Endodermal cell (in vitro differentiated cells): ENCODE measurements around the gene RAB37. TPM values are rescaled to one million over a fixed set of nuclear protein-coding genes. Genes with fewer than 3 reads are reported as not detected.

Experiments used
- DNase-seq: peaks from one replicate; pipeline ENCODE4 v3.0.0-alpha.2; 2017
- H3K27ac ChIP-seq: 2 replicates; pipeline ENCODE4 v1.5.1; 2013; ENCODE audit warnings: mild to moderate bottlenecking, low read depth, low read length, moderate library complexity
- H3K27me3 ChIP-seq: 2 replicates; pipeline ENCODE4 v1.6.1; 2013; ENCODE audit warnings: mild to moderate bottlenecking, low read length, moderate library complexity; ENCODE audit not compliant: insufficient read depth, control insufficient read depth, poor library complexity, severe bottlenecking
- H3K36me3 ChIP-seq: 2 replicates; pipeline ENCODE4 v1.7.0; 2013; ENCODE audit warnings: mild to moderate bottlenecking, low read length, moderate library complexity; ENCODE audit not compliant: control insufficient read depth, insufficient read depth
- H3K4me1 ChIP-seq: one replicate; pipeline ENCODE4 v1.7.0; 2013; ENCODE audit warnings: low read length; ENCODE audit not compliant: control insufficient read depth, insufficient read depth
- H3K4me3 ChIP-seq: 2 replicates; pipeline ENCODE4 v1.5.1; 2013; ENCODE audit warnings: mild to moderate bottlenecking, low read length, moderate library complexity
- H3K9ac ChIP-seq: 2 replicates; pipeline ENCODE4 v1.6.1; 2013; ENCODE audit warnings: mild to moderate bottlenecking, low read length, moderate library complexity; ENCODE audit not compliant: poor library complexity, severe bottlenecking; ENCODE audit errors: extremely low read depth
- H3K9me3 ChIP-seq: 2 replicates; pipeline ENCODE4 v1.6.1; 2013; ENCODE audit warnings: mild to moderate bottlenecking, low read length, moderate library complexity; ENCODE audit not compliant: control insufficient read depth
- H3K27ac Mint-ChIP-seq: 2 replicates; pipeline ENCODE4 v1.8.0; 2020; ENCODE audit warnings: mixed read lengths
- H3K27me3 Mint-ChIP-seq: 2 replicates; pipeline ENCODE4 v1.8.0; 2021; ENCODE audit warnings: mild to moderate bottlenecking, mixed read lengths; ENCODE audit not compliant: insufficient read depth
- H3K36me3 Mint-ChIP-seq: 2 replicates; pipeline ENCODE4 v1.8.0; 2020; ENCODE audit warnings: low read depth, mixed read lengths
- H3K4me1 Mint-ChIP-seq: 2 replicates; pipeline ENCODE4 v1.8.0; 2020; ENCODE audit warnings: mixed read lengths
- H3K4me3 Mint-ChIP-seq: 2 replicates; pipeline ENCODE4 v1.8.0; 2020; ENCODE audit warnings: mild to moderate bottlenecking, moderate library complexity, mixed read lengths
- H3K9me3 Mint-ChIP-seq: 2 replicates; pipeline ENCODE4 v1.8.0; 2020; ENCODE audit warnings: mild to moderate bottlenecking, mixed read lengths
- WGBS, 2 experiments: methylation state at CpG; one replicate each; pipeline versions ENCODE4 v1.1.5 to v1.1.7; 2013; ENCODE audit warnings: missing lambda C conversion rate in 2 of 2, mixed read lengths in 1 of 2; ENCODE audit not compliant: insufficient coverage in 1 of 2, insufficient read length in 1 of 2; 5-methylcytosine and 5-hydroxymethylcytosine counted together
- total RNA-seq, 2 donors: library from RNA; stranded (reverse); fragmentation: NEBNext Ultra II Directional in 1 of 2; extraction: Animal tissue kit (Norgen Biotek cat#: 25700) in 1 of 2; gene quantifications; 2 replicates in 1 of 2; 3 replicates in 1 of 2; pipeline ENCODE4 v1.2.1, GENCODE V29; 2021
- TF ChIP-seq, protein P1 (sequence below): fragments of 200-600 bp; sonication (generic); conservative IDR thresholded peaks from 2 replicates; pipeline ENCODE4 v1.5.0; 2021; ENCODE audit warnings: antibody characterized with exemption, mild to moderate bottlenecking

RAB37 gene
- total RNA-seq, 2 donors from 2014 or later, result 6.8 to 8.4 TPM

DNA sequence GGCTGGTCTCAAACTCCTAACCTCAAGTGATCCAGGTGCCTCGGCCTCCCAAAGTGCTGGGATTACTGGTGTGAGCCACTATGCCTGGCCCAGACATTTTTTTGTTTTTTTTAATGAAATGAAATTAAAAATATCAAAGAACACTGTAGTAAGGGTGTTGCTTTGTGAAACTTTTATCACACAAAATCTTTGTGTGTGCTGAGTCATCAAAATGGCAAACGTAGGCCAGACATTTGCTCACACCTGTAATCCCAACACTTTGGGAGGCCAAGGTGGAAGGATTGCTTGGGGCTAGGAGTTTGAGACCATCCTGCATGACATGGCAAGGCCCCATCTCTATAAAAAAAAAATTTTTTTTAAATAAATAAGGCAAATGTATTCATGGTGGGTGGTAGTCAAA, 29.4 kb downstream of the RAB37 start:
- TF ChIP-seq, protein P1, sequence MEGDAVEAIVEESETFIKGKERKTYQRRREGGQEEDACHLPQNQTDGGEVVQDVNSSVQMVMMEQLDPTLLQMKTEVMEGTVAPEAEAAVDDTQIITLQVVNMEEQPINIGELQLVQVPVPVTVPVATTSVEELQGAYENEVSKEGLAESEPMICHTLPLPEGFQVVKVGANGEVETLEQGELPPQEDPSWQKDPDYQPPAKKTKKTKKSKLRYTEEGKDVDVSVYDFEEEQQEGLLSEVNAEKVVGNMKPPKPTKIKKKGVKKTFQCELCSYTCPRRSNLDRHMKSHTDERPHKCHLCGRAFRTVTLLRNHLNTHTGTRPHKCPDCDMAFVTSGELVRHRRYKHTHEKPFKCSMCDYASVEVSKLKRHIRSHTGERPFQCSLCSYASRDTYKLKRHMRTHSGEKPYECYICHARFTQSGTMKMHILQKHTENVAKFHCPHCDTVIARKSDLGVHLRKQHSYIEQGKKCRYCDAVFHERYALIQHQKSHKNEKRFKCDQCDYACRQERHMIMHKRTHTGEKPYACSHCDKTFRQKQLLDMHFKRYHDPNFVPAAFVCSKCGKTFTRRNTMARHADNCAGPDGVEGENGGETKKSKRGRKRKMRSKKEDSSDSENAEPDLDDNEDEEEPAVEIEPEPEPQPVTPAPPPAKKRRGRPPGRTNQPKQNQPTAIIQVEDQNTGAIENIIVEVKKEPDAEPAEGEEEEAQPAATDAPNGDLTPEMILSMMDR, result no peak
- no peak for DNase-seq
- Histone ChIP-seq H3K27me3 (no peaks in the 10 kb centered on the region), H3K4me3 (no peak overlapping the region), H3K9ac (no peak overlapping the region), H3K36me3 (peaks cover 77% of the 10 kb centered on the region), H3K27ac (no peak overlapping the region), H3K9me3 (no peaks in the 10 kb centered on the region), H3K4me1 (no peaks in the 10 kb centered on the region)
- H3K27ac Mint-ChIP-seq, result no peak overlapping the region
- H3K4me3 Mint-ChIP-seq, result no peak overlapping the region
- WGBS, 2 experiments, result 79 to 92% methylated on average over 2 of the region's 2 CpGs
- peaks cover 9% of the 10 kb centered on the region for H3K4me1 Mint-ChIP-seq
- H3K9me3 Mint-ChIP-seq, result no peaks in the 10 kb centered on the region
- H3K27me3 Mint-ChIP-seq, result no peaks in the 10 kb centered on the region
- H3K36me3 Mint-ChIP-seq, result peaks cover 39% of the 10 kb centered on the region

DNA sequence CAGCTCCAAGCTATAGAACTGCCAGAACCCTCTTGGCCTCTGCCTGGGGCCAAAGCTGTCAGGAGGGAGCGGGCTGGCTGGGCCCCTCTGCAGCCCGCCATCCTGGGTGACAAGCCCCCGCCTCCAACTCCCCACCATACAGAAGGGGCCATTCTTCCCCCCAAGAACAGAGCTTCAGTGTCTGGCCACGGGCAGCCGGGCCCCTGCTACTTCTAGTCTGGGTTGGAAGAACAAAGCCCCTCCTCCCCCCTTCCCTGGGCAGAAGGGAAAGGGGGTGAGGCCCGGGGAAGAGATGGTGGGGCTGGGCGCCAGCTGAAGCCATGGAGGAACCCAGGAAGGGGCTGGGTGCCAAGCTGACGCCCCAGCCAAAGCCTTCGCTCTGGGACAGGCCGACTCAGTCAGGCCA, 30.1 kb downstream of the RAB37 start:
- Mint-ChIP-seq H3K9me3 (no peaks in the 10 kb centered on the region), H3K27ac (no peak overlapping the region), H3K4me3 (no peak overlapping the region), H3K27me3 (no peaks in the 10 kb centered on the region), H3K4me1 (peaks cover 6% of the 10 kb centered on the region), H3K36me3 (peaks cover 45% of the 10 kb centered on the region)
- TF ChIP-seq, protein P1, result no peak
- Histone ChIP-seq H3K27me3 (no peaks in the 10 kb centered on the region), H3K27ac (no peak overlapping the region), H3K36me3 (peaks cover 81% of the 10 kb centered on the region), H3K9me3 (no peaks in the 10 kb centered on the region), H3K4me1 (no peaks in the 10 kb centered on the region), H3K4me3 (no peak overlapping the region), H3K9ac (no peak overlapping the region)
- WGBS, 2 experiments, result 94% methylated on average over 9 of the region's 10 CpGs; no CpG with 5 or more reads in 1 of the 2 experiments
- no peak for DNase-seq

DNA sequence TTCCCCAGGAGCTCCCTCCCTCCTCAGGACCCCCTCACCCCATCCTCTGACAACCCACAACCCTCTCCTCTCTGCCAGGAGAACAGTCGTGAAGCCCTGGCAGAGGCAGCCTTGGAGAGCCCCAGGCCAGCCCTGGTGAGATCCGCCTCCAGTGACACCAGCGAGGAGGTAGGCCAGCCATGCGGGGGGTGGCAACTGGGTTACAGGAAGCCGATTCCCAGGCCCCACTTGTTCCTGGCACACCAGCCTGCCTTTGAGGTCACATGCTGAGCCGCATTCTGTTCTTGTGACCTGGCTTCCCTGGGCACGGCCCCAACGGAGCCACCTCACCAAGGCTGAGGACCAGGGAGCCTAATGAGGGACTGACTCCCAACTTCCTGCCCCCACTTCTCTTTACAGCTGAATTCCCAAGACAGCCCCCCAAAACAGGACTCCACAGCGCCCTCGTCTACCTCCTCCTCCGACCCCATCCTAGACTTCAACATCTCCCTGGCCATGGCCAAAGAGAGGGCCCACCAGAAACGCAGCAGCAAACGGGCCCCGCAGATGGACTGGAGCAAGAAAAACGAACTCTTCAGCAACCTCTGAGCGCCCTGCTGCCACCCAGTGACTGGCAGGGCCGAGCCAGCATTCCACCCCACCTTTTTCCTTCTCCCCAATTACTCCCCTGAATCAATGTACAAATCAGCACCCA, 31.2 kb downstream of the RAB37 start:
- H3K9me3 ChIP-seq, result no peaks in the 10 kb centered on the region
- TF ChIP-seq, protein P1, result no peak
- no peak overlapping the region for H3K4me3 ChIP-seq
- Mint-ChIP-seq H3K36me3 (peaks cover 52% of the 10 kb centered on the region), H3K4me3 (no peak overlapping the region), H3K9me3 (no peaks in the 10 kb centered on the region), H3K4me1 (peaks cover 2% of the 10 kb centered on the region), H3K27ac (no peak overlapping the region), H3K27me3 (no peaks in the 10 kb centered on the region)
- no peaks in the 10 kb centered on the region for H3K27me3 ChIP-seq
- no peaks in the 10 kb centered on the region for H3K4me1 ChIP-seq
- no peak overlapping the region for H3K27ac ChIP-seq
- peaks cover 86% of the 10 kb centered on the region for H3K36me3 ChIP-seq
- DNase-seq, result no peak
- H3K9ac ChIP-seq, result no peak overlapping the region
- 93 to 94% methylated on average over 9 to 17 of the region's 17 CpGs for WGBS, 2 experiments
